ENCODE data around the gene INAVA.

The INAVA gene

GRCh38 chr1:200894712-200895442 lies at the start of gene INAVA:
INAVA (plus strand) TSS chr1:200894900; CDS start chr1:200898401, 3,501 bp downstream.
- no peak for DNase-seq (ENCODE audit: low read depth)

GRCh38 chr1:200845360-200845759 lies 49.3 kb upstream of the INAVA start:
- no peak for DNase-seq (ENCODE audit: low read depth)

GRCh38 chr1:200846398-200846797 lies 48.3 kb upstream of the INAVA start:
- DNase-seq (ENCODE audit: low read depth), result no peak

- no peak for DNase-seq (ENCODE audit: low read depth)
Measured at GRCh38 chr1:200849430-200849829, 45.3 kb upstream of the INAVA start.

GRCh38 chr1:200850554-200850953 lies 44.1 kb upstream of the INAVA start:
- no peak for DNase-seq (ENCODE audit: low read depth)

- no peak for DNase-seq (ENCODE audit: low read depth)
Measured at GRCh38 chr1:200856716-200857357, 37.9 kb upstream of the INAVA start.

GRCh38 chr1:200857804-200858203 lies 36.9 kb upstream of the INAVA start:
- DNase-seq (ENCODE audit: low read depth), result no peak

GRCh38 chr1:200861937-200862647 lies 32.6 kb upstream of the INAVA start:
- DNase-seq (ENCODE audit: low read depth), result no peak

GRCh38 chr1:200862713-200863415 lies 31.8 kb upstream of the INAVA start:
- DNase-seq (ENCODE audit: low read depth), result no peak

GRCh38 chr1:200866116-200866515 lies 28.6 kb upstream of the INAVA start:
- no peak for DNase-seq (ENCODE audit: low read depth)

- no peak for DNase-seq (ENCODE audit: low read depth)
Measured at GRCh38 chr1:200866521-200866920, 28.2 kb upstream of the INAVA start.

- no peak for DNase-seq (ENCODE audit: low read depth)
Measured at GRCh38 chr1:200867018-200867811, 27.5 kb upstream of the INAVA start.

GRCh38 chr1:200869376-200869752 lies 25.3 kb upstream of the INAVA start:
- DNase-seq (ENCODE audit: low read depth), result no peak

GRCh38 chr1:200869753-200870391 lies 24.8 kb upstream of the INAVA start:
- DNase-seq (ENCODE audit: low read depth), result no peak

GRCh38 chr1:200872446-200873115 lies 22.1 kb upstream of the INAVA start, which contains the start of gene GPR25:
GPR25 (plus strand) TSS chr1:200872981; CDS start chr1:200873038, 57 bp downstream.
- DNase-seq (ENCODE audit: low read depth), result no peak

GRCh38 chr1:200873116-200873670 lies 21.5 kb upstream of the INAVA start:
- DNase-seq (ENCODE audit: low read depth), result no peak

GRCh38 chr1:200873671-200874397 lies 20.9 kb upstream of the INAVA start:
- DNase-seq (ENCODE audit: low read depth), result no peak

- no peak for DNase-seq (ENCODE audit: low read depth)
Measured at GRCh38 chr1:200874694-200875093, 20.0 kb upstream of the INAVA start.

GRCh38 chr1:200875416-200875815 lies 19.3 kb upstream of the INAVA start:
- no peak for DNase-seq (ENCODE audit: low read depth)

Data from stimulated activated CD4-positive, alpha-beta T cell treated with anti-CD3 and anti-CD28 coated beads, Interleukin-2, amount 100 ng/mL, for 4 hours (primary cell).